NCI-H524 (cell line): ENCODE results near the gene C13orf46.
"Not testable (repeated sequence)": the region's sequence is repeated elsewhere in the genome, so short reads cannot be mapped to it uniquely, and the experiment has no call there.

Experiments
- DNase-seq, 2 experiments: peaks; one replicate each; lab custom pipeline; 2025; lab: John Stamatoyannopoulos, UW

C13orf46 gene

DNA sequence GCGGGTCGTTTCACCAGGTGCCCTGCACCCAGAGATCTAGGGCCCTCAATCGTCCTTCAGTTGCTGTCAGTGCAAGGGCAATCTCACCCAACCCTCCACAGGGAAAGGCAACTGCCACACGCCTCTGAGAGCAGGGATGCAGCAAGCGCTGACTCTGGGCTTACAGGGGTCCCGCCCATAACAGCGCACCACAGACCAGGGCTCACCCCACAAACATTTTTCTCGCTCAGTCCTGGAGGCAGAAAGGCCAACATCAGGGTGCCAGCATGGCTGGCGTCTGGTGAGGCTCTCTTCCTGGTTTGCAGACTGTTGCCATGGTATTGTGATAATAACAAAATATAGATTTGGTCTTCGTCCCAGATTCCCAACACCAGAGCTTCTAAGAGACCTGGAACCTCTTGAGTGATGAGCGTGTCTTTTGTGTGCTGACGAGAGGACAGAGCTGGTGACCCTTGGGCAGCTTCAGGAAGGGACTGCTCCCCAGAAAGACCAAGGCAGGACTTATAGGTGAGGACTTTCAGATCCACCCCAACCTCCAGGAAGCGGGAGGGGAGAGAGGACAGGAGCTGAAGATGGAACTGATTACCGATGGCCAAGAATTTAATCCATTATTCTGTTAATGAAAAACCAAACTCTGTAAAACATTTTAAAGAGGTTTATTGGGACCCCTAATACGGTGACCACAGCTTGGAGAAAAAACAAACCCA is 51.3 kb downstream of the C13orf46 start:
- no peak for DNase-seq

- DNase-seq: no peak
These were observed 52.1 kb downstream of the C13orf46 start for GRCh38 chr13:113921763-113922162.

DNA sequence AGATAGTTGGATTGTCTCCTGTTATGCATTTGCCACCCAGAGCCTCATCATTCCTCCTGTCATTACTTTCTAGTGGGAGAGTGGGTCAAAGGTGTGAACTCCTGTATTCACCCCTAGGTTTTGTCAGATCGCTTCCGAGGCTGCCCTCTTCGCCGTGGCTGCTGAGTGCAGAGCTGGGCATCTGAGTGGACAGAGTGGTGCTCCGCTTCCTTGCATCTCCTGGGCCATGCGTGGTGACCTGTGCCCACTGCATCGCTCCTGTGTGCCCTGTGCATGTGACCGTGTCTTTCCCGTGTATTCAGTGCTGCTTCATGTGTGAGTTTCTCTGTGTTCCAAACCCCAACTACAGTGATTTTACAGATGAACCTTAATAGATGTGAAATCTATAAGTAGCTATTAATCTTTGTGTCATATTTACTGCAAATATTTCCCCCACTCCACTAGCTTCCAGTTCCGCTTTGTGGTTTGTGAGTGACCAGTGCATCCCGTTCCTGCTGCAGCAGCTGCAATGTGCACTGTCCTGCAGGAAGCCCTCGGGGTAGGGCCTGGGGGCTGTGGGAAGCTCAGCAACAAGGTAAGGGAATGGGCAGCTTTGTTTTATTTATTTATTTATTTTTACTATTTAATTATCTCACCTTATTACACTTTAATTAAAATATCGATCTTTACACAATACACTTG is 53.1 kb downstream of the C13orf46 start:
- no peak for DNase-seq

DNA sequence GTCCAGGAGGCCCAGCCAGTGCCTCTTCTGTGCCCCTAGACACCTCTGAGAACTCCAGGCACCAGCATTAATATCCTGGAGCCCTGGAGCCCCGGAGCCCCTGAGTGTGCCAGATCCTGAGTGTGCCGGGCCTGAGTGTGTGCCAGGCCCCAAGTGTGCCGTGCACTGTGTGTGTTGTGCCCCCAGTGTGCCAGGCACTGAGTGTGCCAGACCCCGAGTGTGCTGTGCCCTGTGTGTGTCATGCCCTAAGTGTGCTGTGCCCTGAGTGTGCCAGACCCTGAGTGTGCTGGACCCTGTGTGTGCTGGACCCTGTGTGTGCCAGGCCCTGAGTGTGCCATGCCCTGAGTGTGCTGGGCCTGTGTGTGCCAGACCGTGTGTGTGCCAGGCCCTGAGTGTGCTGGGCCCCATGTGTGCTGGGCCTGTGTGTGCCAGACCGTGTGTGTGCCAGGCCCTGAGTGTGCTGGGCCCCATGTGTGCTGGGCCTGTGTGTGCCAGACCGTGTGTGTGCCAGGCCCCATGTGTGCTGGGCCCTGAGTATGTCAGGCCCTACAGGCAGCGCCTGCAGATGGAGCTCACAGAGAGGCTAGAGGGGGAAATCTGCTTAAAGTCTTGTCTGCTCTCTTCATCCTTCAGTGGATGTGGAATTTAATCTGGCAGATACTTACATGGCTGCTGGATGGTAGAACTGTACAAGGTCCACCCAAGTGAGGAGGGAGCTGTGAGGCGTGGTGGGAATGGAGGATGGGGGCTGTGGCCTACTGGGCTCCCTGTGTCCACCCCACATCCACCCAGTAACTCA is 53.9 kb downstream of the C13orf46 start:
- DNase-seq: no peak

- no peak for DNase-seq
These were observed 54.7 kb downstream of the C13orf46 start for GRCh38 chr13:113918981-113919701.

DNA sequence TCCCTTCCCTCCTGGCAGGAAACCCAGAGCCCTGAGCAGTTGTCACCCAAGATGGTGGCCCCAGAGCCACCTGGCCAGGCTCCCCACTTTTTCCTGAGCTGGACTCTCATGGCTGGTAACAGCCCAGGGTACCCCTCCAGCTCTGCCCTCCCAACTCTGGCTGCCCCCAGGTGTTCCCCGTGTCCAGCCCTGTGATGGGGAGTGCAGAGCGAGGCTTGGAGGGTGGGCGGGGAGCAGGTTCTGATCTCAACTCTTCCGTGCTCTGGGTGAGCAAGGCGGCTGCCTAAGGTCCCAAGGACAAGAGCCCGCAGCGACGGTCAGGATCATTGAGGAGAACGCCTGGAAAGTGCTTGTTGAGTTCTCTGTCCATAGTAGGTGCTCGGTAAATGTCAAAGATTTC is 55.3 kb downstream of the C13orf46 start:
- DNase-seq: no peak

- DNase-seq: no peak
These were observed 56.1 kb downstream of the C13orf46 start for GRCh38 chr13:113917594-113918371.

- no peak for DNase-seq
These were observed 56.8 kb downstream of the C13orf46 start for GRCh38 chr13:113917096-113917495.

DNA sequence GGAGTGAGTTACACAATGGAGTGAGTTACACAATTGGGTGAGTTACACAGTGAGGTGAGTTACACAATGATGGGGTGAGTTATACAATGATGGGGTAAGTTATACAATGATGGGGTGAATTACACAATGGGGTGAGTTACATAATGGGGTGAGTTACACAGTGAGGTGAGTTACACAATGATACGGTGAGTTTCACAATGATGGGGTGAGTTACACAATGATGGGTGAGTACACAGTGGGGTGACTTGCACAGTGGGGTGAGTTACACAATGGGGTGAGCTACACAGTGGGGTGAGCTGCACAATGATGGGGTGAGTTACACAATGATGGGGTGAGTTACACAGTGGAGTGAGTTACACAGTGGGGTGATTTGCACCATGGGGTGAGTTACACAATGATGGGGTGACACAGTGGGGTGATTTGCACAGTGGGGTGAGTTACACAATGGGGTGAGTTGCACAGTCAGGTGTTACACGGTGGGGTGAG is 57.5 kb downstream of the C13orf46 start:
- no peak for DNase-seq

DNA sequence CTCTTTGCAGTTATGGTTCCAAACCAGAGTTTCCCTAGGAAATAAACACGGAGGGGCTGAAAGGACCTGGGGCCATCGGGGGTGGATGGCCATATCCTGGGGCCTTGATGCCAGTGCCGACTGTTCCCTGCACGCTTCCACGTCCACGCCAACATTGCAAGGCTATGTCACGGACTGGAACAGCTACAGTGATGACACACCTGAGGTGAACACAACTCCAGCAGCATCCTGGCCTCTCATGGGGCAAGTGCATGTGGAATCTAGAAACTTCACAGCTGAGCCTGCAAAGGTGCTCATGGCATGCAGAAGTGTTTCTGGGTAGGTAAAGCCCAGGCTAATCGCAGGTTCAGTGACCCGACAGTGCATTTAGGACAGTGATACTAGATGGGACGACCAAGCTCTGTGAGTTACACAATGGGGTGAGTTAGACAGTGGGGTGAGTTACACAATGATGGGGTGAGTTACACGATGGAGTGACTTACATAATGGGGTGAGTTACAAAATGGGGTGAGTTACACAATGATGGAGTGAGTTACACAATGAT is 58.0 kb downstream of the C13orf46 start:
- DNase-seq: no peak

DNA sequence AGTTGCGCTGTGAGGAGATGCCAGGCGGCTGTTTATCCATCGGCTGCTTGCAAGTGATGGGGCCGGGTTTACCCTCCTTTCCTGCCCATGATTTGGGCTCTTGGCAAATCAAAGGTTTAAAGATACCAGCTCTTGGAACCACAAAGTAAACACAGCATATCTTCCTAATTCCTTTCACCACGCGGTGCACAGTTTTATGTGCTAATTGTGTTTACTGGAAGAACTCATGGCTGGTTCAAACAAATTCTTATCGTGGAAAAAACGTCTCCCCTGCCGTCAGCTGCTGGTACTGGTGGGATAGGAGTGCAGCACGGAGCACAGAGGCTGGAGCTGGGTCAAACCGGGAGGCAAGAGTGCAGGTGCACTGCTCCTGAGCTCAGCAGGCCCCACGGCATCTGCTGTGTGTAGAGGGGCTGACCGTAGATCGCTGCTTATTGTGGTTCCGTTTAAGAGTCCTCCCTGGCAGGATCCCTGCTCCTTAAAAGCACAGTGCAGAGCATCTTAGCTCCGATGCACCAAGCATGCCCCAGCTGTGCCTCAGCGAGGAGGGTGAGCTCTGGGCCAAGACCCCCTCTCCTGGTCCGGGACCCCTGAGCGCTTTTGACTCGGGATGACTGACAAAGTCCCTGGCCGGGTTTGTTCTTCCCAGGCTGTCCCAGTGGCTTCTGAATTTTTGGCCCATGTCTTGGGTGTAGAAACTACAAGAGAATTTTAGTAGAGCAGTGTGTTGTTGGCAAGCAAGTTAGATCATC is 58.7 kb downstream of the C13orf46 start:
- no peak for DNase-seq

GRCh38 chr13:113914333-113915011 is 59.4 kb downstream of the C13orf46 start:
- no peak for DNase-seq

DNA sequence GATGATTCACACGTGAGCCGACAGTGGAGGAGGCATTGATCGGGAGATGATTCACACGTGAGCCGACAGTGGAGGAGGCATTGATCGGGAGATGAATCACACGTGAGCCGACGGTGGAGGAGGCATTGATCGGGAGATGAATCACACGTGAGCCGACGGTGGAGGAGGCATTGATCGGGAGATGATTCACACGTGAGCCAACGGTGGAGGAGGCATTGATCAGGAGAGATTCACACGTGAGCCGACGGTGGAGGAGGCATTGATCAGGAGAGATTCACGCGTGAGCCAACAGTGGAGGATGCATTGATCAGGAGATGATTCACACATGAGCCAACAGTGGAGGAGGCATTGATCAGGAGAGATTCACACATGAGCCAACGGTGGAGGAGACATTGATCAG is 60.0 kb downstream of the C13orf46 start:
- DNase-seq: not testable (repeated sequence)

- not testable (repeated sequence) for DNase-seq
These were observed 60.5 kb downstream of the C13orf46 start for GRCh38 chr13:113913408-113913807.

DNA sequence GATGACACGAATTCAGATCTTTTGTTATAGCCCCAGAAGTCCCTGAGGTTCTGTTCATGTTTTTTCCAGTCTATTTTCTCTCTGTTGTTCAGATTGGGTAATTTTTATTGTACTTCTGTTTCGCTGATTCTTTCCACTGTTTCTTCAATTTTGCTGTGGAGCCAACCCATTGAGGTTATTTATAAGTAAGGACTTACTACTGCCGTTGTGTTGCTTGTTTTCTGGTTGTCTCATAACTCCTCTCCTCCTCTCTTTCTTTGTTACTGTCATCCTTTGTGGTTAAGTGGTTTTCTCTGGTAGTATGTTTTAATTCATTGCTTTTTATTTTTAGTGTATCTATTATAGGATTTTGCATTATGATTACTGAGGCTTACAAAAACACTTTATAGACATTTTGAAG is 61.3 kb downstream of the C13orf46 start:
- DNase-seq: no peak

DNA sequence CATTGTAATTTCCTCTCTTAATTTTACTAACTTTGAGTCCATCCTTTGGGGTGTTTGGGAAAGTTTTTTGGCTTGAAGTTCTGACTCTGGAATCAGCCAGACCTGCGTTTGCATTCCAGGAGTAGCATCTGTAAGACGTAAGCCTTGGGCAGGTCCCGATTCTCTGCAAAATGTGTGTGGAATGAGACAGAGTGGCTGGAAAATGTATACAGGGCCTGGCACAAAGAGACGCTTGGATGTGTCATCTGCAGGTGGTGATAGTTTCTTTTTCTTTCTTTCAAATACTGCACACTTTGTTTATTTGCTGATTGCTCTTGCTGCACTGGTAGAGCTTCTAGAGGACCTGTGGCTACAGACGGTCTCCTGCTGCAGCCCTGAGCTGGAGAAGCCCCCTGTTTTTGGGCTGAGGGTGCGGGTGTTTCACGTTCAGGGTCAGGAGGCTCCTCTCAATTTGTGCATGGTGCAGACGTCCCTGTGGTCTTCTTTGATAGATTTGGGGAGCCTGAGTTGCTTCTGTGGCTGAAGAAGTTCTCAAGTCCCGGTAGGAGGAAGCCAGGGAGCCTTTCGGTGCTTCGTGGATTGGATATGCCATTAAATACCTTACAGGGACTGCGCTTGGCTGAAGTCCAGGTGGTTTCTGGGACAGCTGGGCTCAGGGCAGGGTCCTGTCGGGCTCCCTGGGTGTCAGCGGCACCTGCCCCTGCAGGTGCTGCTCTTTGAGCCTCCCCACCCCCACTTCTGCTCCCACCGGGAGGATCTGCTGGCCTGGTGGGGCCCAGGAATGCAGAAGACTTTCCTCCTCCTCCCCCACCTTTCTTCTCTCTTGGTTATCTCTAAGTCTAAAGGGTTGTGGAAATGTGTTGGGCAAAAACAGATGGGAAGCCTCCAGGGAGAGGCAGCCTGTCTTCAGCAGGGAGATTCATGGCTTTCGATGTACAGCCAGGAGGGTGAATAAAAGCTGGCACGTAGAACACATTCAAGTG is 66.0 kb downstream of the C13orf46 start:
- DNase-seq: peak in 1 of 2 experiments; percentile 30

- DNase-seq: no peak
These were observed 67.3 kb downstream of the C13orf46 start for GRCh38 chr13:113906571-113906970.

DNA sequence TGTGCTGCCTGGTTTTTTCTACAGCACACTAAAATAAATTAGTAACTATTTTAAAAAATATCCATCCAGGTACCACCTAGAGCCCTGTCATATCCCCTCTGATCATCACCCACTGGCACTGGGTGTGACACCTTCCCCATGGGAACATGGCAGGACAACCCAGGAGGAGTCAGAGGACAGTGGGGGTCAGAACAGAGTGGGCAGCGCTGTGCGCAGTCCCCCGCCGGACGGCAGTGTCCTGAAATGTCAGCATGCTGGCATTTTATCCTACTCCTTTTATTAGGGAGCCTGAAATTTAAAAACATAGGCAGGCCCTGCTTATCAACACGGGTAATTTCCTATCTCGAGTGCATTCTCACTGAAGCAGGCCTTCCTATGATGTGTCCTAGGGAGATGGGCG is 67.9 kb downstream of the C13orf46 start:
- no peak for DNase-seq
